NCI-H2196 (cell line): ENCODE measurements around the gene PPP2R5C.

Source experiments
- DNase-seq: peaks from one replicate; lab custom pipeline; 2025; ENCODE audit not compliant: unreplicated experiment; lab: John Stamatoyannopoulos, UW

The PPP2R5C gene

DNA sequence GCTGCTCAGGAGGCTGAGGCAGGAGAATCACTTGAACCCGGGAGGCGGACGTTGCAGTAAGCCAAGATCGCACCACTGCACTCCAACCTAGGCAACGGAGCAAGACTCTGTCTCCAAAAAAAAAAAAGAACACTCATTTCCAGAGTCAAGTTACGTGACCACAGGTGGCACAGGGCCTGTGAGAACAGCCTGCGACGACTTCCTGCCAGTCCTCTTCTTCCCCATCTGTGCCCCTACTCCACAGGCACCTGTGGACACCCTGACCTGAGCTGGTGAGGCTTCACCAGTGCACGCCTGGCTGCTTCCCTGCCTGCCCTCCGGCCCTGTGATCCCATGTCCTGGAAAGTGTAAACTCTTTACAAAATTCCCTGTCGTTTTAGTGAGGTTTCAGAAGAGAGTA lies 77.7 kb downstream of the PPP2R5C start:
- DNase-seq = no peak

DNA sequence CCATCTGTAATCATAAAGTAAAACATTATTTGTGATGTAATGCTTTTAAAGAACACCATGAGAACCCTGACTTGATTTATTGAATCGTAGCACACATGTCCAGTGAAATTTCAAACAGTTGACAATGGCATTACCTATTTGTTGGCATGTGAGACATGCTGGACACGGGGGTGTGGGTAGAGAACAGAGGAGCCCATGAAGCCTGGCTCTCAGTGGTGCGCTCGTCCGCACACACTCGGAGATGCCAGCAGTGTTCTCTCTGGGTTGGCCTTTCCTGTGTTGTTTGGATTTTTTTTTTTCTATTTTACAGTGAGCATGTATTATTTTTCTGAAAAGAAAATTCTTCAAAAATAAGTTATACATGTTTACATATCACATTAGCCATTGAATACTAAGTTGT lies 78.2 kb downstream of the PPP2R5C start:
- no peak for DNase-seq

DNA sequence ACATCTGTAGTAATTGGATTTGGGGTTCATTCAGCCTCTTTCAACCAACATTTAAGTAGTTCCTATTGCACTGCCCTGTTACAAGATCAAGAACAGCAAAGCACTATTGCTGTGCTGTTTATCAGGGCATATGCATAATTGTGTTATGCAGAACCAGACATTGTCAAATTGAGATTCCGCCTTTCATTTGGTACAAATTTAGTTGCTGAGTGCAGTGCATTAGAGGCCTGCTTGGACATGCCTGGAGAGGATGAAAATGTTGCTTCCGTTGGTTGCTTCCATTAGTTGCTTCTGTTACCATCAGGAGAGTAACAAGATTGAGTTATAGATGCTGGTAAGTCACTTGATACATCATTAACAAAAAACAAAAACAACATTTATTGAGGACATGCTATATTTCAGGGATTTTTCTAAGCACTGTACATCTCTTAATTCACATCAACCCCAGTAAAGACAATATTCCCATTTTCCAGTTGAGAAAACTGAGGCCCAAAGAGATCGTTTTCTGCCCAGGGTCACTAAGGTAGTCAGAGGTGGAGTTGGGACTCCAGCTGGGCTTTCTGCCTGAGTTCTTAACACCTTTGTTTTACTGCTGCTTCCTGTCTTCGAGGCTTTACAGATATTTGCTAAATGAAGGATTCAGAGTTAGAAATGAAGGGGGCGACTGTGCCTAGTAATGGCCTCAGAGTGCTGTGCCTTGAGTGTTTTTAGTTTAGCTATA lies 79.3 kb downstream of the PPP2R5C start:
- DNase-seq = no peak

DNA sequence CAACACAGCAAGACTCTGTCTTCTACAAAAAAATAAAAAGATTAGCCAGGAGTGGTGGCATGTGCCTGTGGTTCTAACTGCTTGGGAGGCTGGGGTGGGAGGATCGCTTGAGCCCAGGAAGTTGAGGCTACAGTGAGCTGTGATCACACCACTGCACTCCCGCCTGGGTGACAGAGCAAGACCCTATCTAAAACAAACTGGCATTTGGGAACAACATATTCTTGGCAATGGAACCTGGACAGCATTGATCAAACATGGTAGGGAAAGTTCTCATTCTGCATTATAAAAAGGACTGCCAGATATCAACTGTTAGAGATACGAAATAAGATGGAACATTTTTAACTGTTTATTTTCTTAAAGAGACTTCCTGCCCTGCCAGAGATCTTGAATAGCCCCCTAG lies 81.5 kb downstream of the PPP2R5C start:
- DNase-seq = no peak

DNA sequence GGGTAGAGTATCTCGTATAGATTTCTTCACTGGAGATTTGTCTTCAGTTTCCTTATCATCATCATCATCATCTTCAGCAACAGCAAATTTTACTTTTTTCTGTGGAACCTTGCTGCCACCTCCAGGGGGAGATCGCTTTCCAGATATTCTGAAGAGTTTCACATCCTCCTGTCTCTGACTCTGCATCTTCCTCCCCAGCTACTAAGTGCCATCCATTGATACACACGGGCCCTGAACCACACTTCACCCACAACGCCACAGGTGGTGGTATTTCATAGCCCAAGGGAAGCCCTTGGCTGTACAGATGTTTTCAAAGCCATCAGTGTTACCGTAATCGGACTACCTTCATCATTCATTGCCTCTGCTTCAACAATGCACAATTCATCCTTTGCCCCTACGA lies 82.2 kb downstream of the PPP2R5C start:
- DNase-seq = no peak

DNA sequence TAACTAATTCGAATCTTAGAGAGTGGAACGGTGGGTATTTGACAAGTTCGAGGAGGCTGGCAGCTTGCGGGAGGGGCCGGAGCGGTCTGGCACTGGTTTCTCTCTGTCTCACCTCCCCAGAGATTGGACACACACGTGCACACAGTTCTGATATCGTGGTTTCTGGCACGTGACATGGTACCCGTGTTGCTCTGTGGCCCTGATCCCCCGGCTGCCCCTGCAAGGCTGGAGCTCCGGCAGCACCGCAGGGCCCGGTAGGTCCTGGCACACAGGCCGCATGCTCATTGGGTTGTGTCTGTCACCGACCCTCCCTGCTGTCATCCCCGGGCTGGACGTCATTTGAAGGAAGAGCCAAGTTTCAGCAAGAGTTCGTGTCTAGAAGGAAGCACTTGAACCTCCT lies 82.7 kb downstream of the PPP2R5C start:
- DNase-seq = no peak

DNA sequence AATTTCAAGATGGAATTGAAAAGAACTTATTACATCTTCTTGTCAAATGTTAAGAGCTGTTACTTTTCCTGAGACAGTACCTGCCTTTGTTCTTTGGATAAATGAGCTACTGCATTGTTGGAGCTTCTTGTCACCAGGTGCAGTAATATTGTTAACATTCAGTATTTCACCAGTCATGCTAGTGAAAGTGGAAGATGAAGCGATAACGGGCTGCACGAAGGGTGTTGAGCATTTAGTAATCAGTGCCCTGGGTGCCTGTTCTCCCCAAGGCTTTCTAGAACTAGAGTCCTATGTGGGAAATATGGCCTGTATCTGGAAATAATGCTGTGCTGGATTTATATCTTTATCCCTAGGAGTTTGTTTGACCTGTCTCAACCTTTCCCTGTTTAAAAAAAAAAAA lies 83.2 kb downstream of the PPP2R5C start:
- no peak for DNase-seq

DNA sequence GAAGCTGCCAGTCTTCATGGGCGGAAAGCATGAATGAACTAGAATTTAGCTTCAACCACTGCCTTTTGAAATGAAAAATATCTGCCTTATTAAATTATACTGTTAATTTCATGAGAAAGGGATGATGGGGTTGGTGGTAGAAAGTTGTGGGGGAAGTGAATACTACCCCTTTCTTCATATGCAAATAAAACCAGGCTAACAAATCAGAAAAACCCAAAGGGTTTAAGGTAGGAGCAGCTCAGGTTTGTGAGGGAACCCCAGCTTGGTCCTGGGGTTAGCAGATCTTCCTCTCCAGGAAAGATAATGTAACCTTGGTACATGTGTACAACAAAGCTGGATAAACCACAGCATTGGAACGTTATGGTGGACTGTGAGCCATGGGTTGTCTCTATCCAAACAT lies 84.0 kb downstream of the PPP2R5C start:
- DNase-seq = no peak

DNA sequence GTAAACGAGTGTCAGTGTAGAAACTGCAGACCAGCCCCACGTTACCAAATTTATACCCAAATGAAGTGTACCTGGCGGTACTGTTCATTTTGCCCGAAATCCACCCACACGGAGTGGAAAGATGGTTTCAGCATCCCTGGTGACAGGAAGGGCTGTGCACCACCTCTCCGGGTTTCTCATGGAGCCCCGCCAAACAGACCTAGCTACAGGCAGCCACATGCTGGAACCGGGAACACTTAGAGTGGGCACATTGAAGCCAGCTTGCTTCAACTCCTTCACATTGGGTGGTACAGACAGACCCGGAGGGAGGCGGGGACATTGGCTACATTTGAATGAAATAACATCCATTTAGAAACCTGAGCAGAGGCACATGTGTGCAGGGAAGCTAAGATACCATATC lies 84.4 kb downstream of the PPP2R5C start:
- DNase-seq = no peak

DNA sequence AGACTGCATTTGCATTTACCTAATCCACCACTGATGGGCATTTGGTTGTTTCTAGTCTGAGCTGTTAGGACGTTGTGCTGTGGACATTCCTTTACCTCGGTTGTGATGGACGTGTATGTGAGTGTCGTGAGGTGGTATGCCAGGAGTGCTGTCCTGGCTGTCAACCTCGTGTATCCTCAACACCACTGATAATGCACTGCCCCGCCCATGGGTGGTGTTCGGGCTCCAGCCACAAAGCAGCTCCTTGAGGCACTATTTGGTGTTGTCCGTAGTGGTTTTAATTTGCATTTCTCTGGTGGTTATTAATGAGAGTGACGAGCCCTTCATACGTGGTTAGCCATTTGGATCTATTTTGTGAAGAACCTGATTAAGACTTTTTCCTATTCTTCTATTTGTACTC lies 87.6 kb downstream of the PPP2R5C start:
- DNase-seq = no peak

DNA sequence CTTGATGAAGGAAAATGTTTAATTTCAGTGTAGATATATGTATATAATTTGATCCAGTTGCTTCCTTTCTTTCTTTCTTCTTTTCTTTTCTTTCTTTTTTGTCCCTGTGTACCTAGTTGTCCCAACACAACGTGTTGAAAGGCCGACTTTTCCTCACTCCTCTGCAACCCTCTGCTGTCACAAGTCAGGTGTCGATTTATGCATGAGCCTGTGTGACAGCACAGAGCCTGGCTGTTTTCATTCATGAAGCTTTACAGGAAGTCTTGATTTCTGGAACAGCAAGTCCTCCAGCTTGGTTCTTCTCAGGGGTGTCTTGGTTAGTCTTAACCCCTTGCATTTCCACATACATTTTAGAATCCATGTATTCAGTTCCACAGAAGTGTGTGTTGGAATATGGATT lies 88.1 kb downstream of the PPP2R5C start:
- no peak for DNase-seq

DNA sequence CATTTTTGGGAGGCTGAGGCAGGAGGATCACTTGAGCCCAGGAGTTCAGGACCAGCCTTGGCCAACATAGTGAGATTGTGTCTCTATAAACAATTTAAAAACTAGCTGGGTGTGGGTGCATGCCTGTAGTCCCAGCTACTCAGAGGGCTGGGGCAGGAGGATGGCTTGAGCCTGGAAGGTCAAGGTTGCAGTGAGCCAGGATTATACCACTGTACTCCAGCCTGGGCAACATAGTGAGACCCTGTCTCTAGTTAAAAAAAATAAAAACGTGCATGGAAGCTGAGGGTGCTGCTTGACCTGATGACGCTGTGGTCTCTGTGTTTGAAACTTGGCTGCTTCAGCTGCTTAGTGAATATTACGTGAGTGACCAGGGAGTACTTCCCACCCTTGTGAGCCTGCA lies 89.7 kb downstream of the PPP2R5C start:
- no peak for DNase-seq

DNA sequence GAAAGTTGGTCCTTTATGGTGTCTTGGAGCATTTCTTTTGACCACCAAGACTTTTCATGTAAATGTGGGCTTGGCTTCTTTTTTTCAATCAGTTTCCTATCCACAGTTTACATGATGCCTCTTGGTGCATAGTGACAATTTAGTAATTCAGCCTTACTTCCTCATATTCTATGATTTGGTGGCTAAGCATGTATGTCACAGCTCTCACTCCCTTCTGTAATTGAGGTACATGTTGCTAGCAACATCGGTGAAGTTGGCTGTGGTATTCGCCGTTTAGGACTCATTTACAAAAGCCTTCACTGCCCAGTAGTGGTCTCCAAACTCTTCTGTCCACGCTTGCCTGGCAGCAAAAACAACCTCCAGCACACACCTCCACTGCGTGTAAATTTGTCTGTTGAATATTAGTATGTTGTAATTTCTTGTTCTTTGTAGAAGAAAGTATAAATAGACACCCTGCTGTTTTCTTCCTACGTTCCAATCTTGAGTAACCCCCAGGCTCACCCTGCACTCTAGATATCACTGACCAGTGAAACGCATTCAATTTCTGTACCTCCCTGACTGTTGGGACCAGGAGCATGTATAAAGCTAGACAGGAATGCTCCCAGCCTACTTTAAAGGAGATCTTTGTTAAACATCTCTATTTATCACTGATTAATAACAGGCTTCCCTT lies 90.4 kb downstream of the PPP2R5C start:
- no peak for DNase-seq

DNA sequence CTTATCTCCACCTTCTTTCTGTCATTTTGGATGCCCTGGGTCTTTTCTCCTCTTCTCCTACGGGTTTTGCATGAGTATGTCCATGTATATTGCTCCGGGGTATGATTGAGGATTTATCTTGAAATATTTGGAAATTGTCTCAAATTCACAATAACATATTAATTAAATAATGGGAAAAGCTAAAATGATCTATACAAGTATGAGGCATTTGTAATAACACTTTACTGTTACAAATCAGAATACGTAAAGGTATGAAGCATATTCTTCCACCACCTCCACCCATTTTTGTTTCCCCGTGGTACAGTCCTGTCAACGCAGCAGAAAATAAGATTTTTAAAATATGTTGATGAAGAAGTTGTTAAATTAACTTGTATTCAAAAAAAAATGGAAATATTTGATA lies 91.3 kb downstream of the PPP2R5C start:
- DNase-seq = no peak

DNA sequence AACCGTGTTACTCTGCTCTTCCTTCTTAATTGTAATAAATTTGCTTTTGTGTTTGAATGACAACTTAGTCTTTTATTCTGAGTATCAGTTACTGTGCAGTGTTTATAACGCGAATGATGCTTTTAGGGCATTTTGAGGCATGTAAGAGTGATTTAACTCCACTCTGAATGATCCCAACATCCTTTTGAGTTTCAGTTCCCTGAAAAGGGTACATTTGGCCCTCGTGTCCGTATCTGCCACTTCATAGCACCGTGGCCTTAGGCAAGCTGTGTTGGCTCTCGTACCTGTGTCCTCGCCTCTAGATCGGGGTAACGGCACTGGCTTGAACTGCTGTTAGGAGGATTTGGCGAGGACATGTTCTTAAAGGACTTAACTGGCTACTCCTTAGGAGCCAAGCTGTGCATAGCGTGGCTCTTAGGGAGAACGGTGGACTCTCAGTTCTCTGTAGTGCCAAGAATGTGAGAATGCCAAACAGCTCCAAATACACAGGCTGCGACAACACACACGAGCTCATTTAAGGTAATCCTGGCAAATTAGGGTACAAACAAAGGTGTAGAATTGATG lies 92.0 kb downstream of the PPP2R5C start:
- no peak for DNase-seq

DNA sequence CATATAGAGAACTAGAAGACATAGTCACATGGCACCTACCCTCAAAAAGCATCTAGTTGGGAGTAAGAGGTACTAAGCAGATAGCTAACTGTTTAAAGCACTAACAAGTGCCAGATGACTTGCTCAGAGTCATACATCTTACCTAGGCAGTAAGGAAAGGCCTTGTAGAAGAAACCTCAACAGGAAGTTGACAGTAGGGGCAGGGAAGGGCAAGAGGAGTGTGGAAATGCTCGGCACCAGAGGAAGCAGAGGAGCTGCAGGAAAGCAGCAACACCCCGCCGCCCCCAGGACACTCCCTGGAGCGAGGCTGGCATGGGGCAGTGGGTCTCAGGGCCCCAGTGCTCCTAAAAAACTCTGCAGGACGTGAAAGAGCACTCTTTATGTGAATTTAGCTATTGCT lies 92.9 kb downstream of the PPP2R5C start:
- no peak for DNase-seq

DNA sequence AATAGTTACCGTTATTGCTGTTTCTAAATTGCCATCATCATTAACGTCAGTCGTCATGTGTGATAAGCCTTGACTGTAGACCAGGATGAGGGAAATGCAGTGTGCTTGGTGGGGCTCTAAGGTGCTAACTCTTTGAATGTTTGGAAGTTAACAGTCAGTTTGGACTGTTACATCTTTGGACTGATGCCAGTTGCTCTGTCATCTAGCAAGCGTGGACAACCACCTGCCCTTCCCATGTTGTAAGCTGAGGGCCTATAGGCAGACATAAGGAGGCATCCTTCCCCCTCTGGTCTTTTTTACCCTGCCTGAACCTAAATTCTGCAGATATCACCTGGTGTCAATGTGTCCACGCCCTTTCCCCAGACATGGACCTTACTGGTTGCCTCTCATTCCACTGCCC lies 94.4 kb downstream of the PPP2R5C start:
- no peak for DNase-seq

DNA sequence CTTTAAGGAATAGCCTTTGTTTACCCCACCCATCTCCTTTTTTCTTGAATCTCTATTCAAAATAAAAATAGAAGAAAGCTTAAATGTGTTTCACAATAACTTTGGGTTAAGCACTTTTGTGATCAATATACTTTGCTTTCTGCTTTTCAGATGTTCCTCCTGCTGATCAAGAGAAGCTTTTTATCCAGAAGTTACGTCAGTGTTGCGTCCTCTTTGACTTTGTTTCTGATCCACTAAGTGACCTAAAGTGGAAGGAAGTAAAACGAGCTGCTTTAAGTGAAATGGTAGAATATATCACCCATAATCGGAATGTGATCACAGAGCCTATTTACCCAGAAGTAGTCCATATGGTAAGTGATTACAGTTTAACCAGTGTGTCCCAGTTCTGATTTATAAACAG lies 95.0 kb downstream of the PPP2R5C start:
- no peak for DNase-seq

DNA sequence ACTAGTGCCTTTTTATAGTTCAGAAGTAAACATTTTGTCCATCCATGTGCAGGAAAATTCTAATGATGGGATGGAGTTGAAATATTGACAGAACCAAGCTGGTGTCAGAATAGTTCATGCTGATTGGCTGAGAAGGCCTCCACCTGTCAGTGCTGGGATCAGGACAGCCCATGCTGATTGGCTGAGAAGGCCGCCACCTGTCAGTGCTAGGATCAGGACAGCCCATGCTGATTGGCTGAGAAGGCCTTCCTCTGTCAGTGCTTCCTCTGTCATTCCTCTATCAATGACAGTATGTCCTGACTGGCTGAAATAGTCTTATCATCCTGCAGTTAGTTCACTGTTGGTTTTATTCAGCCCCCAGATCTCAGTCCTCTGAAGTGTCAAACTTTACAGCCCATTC lies 95.7 kb downstream of the PPP2R5C start:
- no peak for DNase-seq

DNA sequence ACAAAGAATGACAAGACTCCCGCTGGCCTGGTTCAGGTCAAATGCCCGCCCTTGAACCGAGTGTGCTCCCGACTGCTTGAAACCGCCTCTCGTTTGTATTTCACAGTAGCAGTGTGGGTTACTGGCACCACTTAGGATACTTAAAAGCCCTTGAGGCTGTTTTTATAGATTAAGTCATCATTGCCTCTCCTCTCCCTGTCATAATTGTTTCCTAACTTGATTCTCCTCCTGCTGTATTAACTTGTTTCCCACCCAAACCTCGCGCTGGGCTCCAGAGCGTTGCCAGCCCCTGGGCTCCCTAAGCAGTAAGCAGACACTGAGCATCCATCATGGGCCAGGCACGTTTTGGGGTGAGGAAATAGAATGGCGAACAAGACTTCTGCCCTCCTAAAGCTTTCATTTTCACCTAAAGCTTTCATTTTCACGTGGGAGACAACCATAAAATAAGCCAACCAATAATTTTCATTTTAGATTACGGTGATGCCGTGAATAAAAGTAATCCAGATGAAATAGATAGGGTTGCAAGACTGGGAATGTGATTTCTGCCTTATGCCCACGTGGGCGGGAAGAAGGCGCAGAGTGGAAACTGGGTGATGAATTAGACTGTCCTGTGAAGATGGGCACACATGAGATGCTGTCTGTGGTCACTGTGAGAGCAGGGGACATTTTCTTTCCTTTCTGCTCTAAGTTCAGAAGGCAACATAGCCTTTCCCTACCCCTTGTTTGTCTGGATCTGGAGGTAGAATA lies 97.5 kb downstream of the PPP2R5C start:
- DNase-seq = no peak

DNA sequence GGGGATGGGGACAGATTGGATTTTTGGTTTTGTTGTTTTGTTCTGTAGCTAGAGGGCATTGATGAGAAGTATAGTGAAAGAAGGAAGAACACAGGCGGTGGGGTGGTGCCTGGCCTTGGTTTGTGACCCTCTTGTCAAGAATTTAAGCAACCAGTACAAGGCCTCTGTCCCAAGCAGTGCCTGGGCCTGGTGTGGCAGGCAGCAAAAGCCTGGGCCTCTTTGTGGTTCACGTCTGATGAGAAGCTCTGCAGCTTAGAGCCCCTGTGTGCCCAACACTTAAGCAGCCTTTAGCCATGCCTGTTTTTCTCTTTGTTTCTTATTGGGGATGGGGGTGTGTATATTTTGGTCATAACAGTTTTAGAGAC lies 98.0 kb downstream of the PPP2R5C start:
- DNase-seq = no peak

DNA sequence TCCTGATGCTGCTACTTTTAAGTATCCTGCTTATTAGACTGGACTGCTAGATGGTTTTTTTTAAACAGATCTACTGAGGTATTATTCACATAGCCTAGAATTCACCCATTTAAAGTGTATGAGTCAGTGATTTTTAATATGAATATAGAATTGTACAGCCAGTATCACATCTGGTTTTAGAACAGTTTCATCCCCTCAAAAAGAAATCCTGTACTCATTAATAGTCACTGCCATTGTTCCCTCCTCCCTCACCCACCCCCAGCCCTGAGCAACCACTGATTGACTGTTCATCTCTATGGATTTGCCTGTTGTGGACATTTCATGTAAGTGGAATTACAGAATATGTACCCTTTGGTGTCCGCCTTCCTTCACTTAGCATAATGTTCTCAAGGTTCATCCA lies 98.4 kb downstream of the PPP2R5C start:
- no peak for DNase-seq
